SH-SY5Y (cell line): ENCODE data around the gene DNAJB13.

ENCODE experiments used
- GATA2 ChIP-seq: IDR thresholded peaks from 2 replicates; pipeline ENCODE4 v1.6.1; 2011; ENCODE audit warnings: mild to moderate bottlenecking, low read depth, low read length
- GATA3 ChIP-seq: IDR thresholded peaks from 2 replicates; pipeline ENCODE4 v1.6.1; 2011; ENCODE audit warnings: low read depth, mild to moderate bottlenecking, low read length, moderate library complexity

DNAJB13 gene

GRCh38 chr11:74019104-74019738, 68.4 kb downstream of the DNAJB13 start:
- no peak for TF ChIP-seq GATA3
- TF ChIP-seq GATA2, result no peak

- no peak for TF ChIP-seq GATA3
- no peak for TF ChIP-seq GATA2
These were observed 69.0 kb downstream of the DNAJB13 start for GRCh38 chr11:74019860-74020259.
